M059J (cell line): ENCODE data around the gene GRWD1. TPM values are rescaled to one million over a fixed set of nuclear protein-coding genes. Genes with fewer than 3 reads are reported as not detected.

Experiments used
- DNase-seq: peaks from one replicate; pipeline ENCODE4 v3.0.0-alpha.2; 2012; ENCODE audit warnings: low read depth
- total RNA-seq: library from RNA; depleted of rRNA; stranded (reverse); fragments of >200 nt; shearing (Covaris generic); gene quantifications from 2 replicates; pipeline ENCODE4 v1.2.3, GENCODE V29; 2014

GRWD1 gene
- total RNA-seq, 1 experiment from 2014 or later = 49.9 TPM

- peak; percentile 79 for DNase-seq
Observed at GRCh38 chr19:48424694-48425219, 21.0 kb upstream of the GRWD1 start.

GRCh38 chr19:48428670-48429069 lies 17.1 kb upstream of the GRWD1 start:
- DNase-seq = no peak

GRCh38 chr19:48433337-48433736 lies 12.4 kb upstream of the GRWD1 start:
- no peak for DNase-seq

GRCh38 chr19:48436586-48436985 lies 9.2 kb upstream of the GRWD1 start:
- no peak for DNase-seq

GRCh38 chr19:48441360-48442050 lies 4.3 kb upstream of the GRWD1 start:
- no peak for DNase-seq

- DNase-seq = no peak
Observed at GRCh38 chr19:48442116-48443035, 3.4 kb upstream of the GRWD1 start.

- no peak for DNase-seq
Observed at GRCh38 chr19:48443256-48443655, 2.5 kb upstream of the GRWD1 start.

- no peak for DNase-seq
Observed at GRCh38 chr19:48443731-48444128, 2.1 kb upstream of the GRWD1 start.

GRCh38 chr19:48444129-48444935 lies 1.5 kb upstream of the GRWD1 start:
- no peak for DNase-seq

GRCh38 chr19:48444936-48445200 lies 915 bp upstream of the GRWD1 start:
- peak; percentile 14 for DNase-seq

- peak; percentile 93 for DNase-seq
Observed at GRCh38 chr19:48445256-48445605, 552 bp upstream of the GRWD1 start.

- DNase-seq = no peak
Observed at GRCh38 chr19:48446579-48446978, 796 bp downstream of the GRWD1 start.

GRCh38 chr19:48448563-48448962 lies 2.8 kb downstream of the GRWD1 start:
- DNase-seq = no peak

GRCh38 chr19:48450441-48450840 lies 4.7 kb downstream of the GRWD1 start:
- no peak for DNase-seq

GRCh38 chr19:48450863-48451262 lies 5.1 kb downstream of the GRWD1 start:
- no peak for DNase-seq

GRCh38 chr19:48451624-48452023 lies 5.8 kb downstream of the GRWD1 start:
- DNase-seq = no peak

GRCh38 chr19:48452289-48453190 lies 6.8 kb downstream of the GRWD1 start:
- DNase-seq = no peak

- no peak for DNase-seq
Observed at GRCh38 chr19:48454150-48454730, 8.5 kb downstream of the GRWD1 start.

GRCh38 chr19:48455171-48455907 lies 9.6 kb downstream of the GRWD1 start, which contains the start of gene KCNJ14:
Gene KCNJ14, plus strand, starts transcription at chr19:48455574. Its CDS starts 6,151 bp downstream, at chr19:48461725.
- DNase-seq = no peak
